ENCODE results near the gene SBK3. TPM values are rescaled to one million over a fixed set of nuclear protein-coding genes. Genes with fewer than 3 reads are reported as not detected.
"Not testable (repeated sequence)": the region's sequence is repeated elsewhere in the genome, so short reads cannot be mapped to it uniquely, and the experiment has no call there.

Gene SBK3
- total and polyA plus RNA-seq, 2 of the 8 experiments (the other 6 are each of a cell fraction or from before 2014, with no cell fraction given): 0.76 to 1.5 TPM

- H3K9ac ChIP-seq (replicated peaks in 1 of 4; ENCODE audit: extremely low read depth in 1 of 4, low read depth in 3 of 4, low read length in 3 of 4); H4K8ac ChIP-seq (ENCODE audit: extremely low read depth, insufficient read depth, low read length); H3K4me3 ChIP-seq (ENCODE audit: extremely low read depth in 1 of 4, insufficient read depth in 2 of 4, low read depth in 3 of 4, low read length in 4 of 4); DNase-seq (ENCODE audit: low read depth in 1 of 2, low spot score in 2 of 2); H2BK5ac ChIP-seq (ENCODE audit: low read depth, low read length); H3K79me2 ChIP-seq (ENCODE audit: control insufficient read depth in 1 of 2, insufficient read depth in 2 of 2, low read length in 2 of 2); H3K23ac ChIP-seq (ENCODE audit: insufficient read length); H3K27me3 ChIP-seq (replicated peaks in 1 of 4; ENCODE audit: control insufficient read depth in 3 of 4, extremely low read depth in 1 of 4, insufficient read depth in 3 of 4, low read length in 3 of 4); H2BK120ac ChIP-seq (replicated peaks; ENCODE audit: low read depth, low read length); H4K5ac ChIP-seq (ENCODE audit: insufficient read length, low read depth, low read length); H4K91ac ChIP-seq (replicated peaks; ENCODE audit: insufficient read length, low read length); H2BK12ac ChIP-seq (ENCODE audit: low read depth, low read length); H2AFZ ChIP-seq (ENCODE audit: low read length); H3K4ac ChIP-seq (replicated peaks; ENCODE audit: insufficient read length, low read depth, low read length); H2AK5ac ChIP-seq (ENCODE audit: low read depth, low read length); H3K14ac ChIP-seq (ENCODE audit: insufficient read length); H2BK15ac ChIP-seq (ENCODE audit: low read length); H2BK20ac ChIP-seq (ENCODE audit: low read length); H3K79me1 ChIP-seq (ENCODE audit: low read depth, low read length); H3K27ac ChIP-seq (ENCODE audit: low read depth, low read length); FAIRE-seq; H4K20me1 ChIP-seq (replicated peaks in 1 of 2; ENCODE audit: control insufficient read depth in 1 of 2, insufficient read depth in 2 of 2, low read length in 2 of 2); H3K18ac ChIP-seq (ENCODE audit: extremely low read depth, low read length); H3K4me2 ChIP-seq (ENCODE audit: insufficient read depth in 1 of 2, low read depth in 2 of 2, low read length in 2 of 2); H3K4me1 ChIP-seq (replicated peaks in 1 of 4; ENCODE audit: control insufficient read depth in 3 of 4, insufficient read depth in 4 of 4, low read length in 3 of 4); H3K9me3 ChIP-seq (ENCODE audit: insufficient read depth in 2 of 2, low read depth in 1 of 2, low read length in 1 of 2); H3K56ac ChIP-seq (replicated peaks; ENCODE audit: insufficient read length, low read depth, low read length); H3K36me3 ChIP-seq (ENCODE audit: control insufficient read depth in 2 of 4, insufficient read depth in 4 of 4, low read length in 3 of 4): not testable (repeated sequence)
- WGBS, 2 experiments (ENCODE audit: extremely low coverage in 1 of 2, insufficient coverage in 1 of 2, insufficient read length in 1 of 2, insufficient replicate concordance in 2 of 2, low coverage in 1 of 2, low lambda C conversion rate in 2 of 2, missing lambda C conversion rate in 1 of 2): 88% methylated on average over 7 of the region's 8 CpGs; no CpG with 5 or more reads in 1 of the 2 experiments
- ChIA-PET CTCF (ENCODE audit: partially characterized antibody) (interaction anchor here (1.0 to 2.3 kb wide), 2 partner anchors 17 to 48 kb away, joined by 3 to 8 read pairs; no protein-coding TSS in a partner anchor), POLR2A (ENCODE audit: partially characterized antibody) (interaction anchor here (0.5 to 1.7 kb wide), 6 partner anchors 15 to 194 kb away, joined by 3 to 8 read pairs (median 4); partner anchors contain the start of genes FIZ1 and UBE2S)
- H3K23me2 ChIP-seq (ENCODE audit: low read depth, low read length): peaks cover 17% of the 10 kb centered on the region
Measured at GRCh38 chr19:55583897-55584296, 38.6 kb upstream of the SBK3 start.

- not testable (repeated sequence) for H2BK20ac ChIP-seq (ENCODE audit: low read length); H3K4me3 ChIP-seq (ENCODE audit: extremely low read depth in 1 of 4, insufficient read depth in 2 of 4, low read depth in 3 of 4, low read length in 4 of 4)
- CTCF ChIA-PET (ENCODE audit: partially characterized antibody): interaction anchor here (0.8 kb wide), 1 partner anchor 56 kb away, joined by 3 read pairs; no protein-coding TSS in a partner anchor
Measured at GRCh38 chr19:55582284-55582683, 36.9 kb upstream of the SBK3 start.

More at GRCh38 chr19:55582284-55582683, 36.9 kb upstream of the SBK3 start:
- H3K9ac ChIP-seq (replicated peaks in 1 of 4; ENCODE audit: extremely low read depth in 1 of 4, low read depth in 3 of 4, low read length in 3 of 4); DNase-seq (ENCODE audit: low read depth in 1 of 2, low spot score in 2 of 2); H3K14ac ChIP-seq (ENCODE audit: insufficient read length); H4K5ac ChIP-seq (ENCODE audit: insufficient read length, low read depth, low read length); H3K4me1 ChIP-seq (replicated peaks in 1 of 4; ENCODE audit: control insufficient read depth in 3 of 4, insufficient read depth in 4 of 4, low read length in 3 of 4); H3K9me3 ChIP-seq (ENCODE audit: insufficient read depth in 2 of 2, low read depth in 1 of 2, low read length in 1 of 2); H3K79me2 ChIP-seq (ENCODE audit: control insufficient read depth in 1 of 2, insufficient read depth in 2 of 2, low read length in 2 of 2); H3K23ac ChIP-seq (ENCODE audit: insufficient read length); H3K18ac ChIP-seq (ENCODE audit: extremely low read depth, low read length); H4K20me1 ChIP-seq (replicated peaks in 1 of 2; ENCODE audit: control insufficient read depth in 1 of 2, insufficient read depth in 2 of 2, low read length in 2 of 2); H3K27me3 ChIP-seq (replicated peaks in 1 of 4; ENCODE audit: control insufficient read depth in 3 of 4, extremely low read depth in 1 of 4, insufficient read depth in 3 of 4, low read length in 3 of 4); H2AK5ac ChIP-seq (ENCODE audit: low read depth, low read length); H2AFZ ChIP-seq (ENCODE audit: low read length); H2BK5ac ChIP-seq (ENCODE audit: low read depth, low read length); H3K4me2 ChIP-seq (ENCODE audit: insufficient read depth in 1 of 2, low read depth in 2 of 2, low read length in 2 of 2); H3K56ac ChIP-seq (replicated peaks; ENCODE audit: insufficient read length, low read depth, low read length); H2BK12ac ChIP-seq (ENCODE audit: low read depth, low read length); H3K79me1 ChIP-seq (ENCODE audit: low read depth, low read length); H3K27ac ChIP-seq (ENCODE audit: low read depth, low read length); H2BK15ac ChIP-seq (ENCODE audit: low read length); FAIRE-seq; H4K91ac ChIP-seq (replicated peaks; ENCODE audit: insufficient read length, low read length); H3K4ac ChIP-seq (replicated peaks; ENCODE audit: insufficient read length, low read depth, low read length); H2BK120ac ChIP-seq (replicated peaks; ENCODE audit: low read depth, low read length); H4K8ac ChIP-seq (ENCODE audit: extremely low read depth, insufficient read depth, low read length): not testable (repeated sequence)
- POLR2A ChIA-PET (ENCODE audit: partially characterized antibody): interaction anchor here (1.0 to 2.7 kb wide), 3 partner anchors 8 to 17 kb away, joined by 3 to 27 read pairs (median 6); partner anchors contain the start of gene FIZ1
- WGBS, 2 experiments (ENCODE audit: extremely low coverage in 1 of 2, insufficient coverage in 1 of 2, insufficient read length in 1 of 2, insufficient replicate concordance in 2 of 2, low coverage in 1 of 2, low lambda C conversion rate in 2 of 2, missing lambda C conversion rate in 1 of 2): 87% methylated on average over 4 of the region's 4 CpGs; no CpG with 5 or more reads in 1 of the 2 experiments
- Histone ChIP-seq H3K36me3 (ENCODE audit: control insufficient read depth in 2 of 4, insufficient read depth in 4 of 4, low read length in 3 of 4) (peaks cover under 1 to 20% (median 2%) of the 10 kb centered on the region in 4 experiments; a peak in 4 of 8 replicates), H3K23me2 (ENCODE audit: low read depth, low read length) (peaks cover 17% of the 10 kb centered on the region)
